H1 (cell line): ENCODE results near the gene TIGD6. TPM values are rescaled to one million over a fixed set of nuclear protein-coding genes. Genes with fewer than 3 reads are reported as not detected.

Experiments used
- ASH2L ChIP-seq: fragments of 200-600, 300-600 bp; sonication (generic); IDR thresholded peaks from one replicate; pipeline ENCODE4 v1.7.1; 2017; ENCODE audit warnings: low read length
- ATF3 ChIP-seq: IDR thresholded peaks from 2 replicates; pipeline ENCODE4 v1.6.1; 2011; ENCODE audit warnings: low read depth, mild to moderate bottlenecking, low read length; ENCODE audit not compliant: insufficient read depth
- CREB1 ChIP-seq: IDR thresholded peaks from 2 replicates; pipeline ENCODE4 v1.6.1; 2012; ENCODE audit warnings: inconsistent platforms
- EP300 ChIP-seq, 2 experiments: IDR thresholded peaks; 1 replicate in 1 of 2; 2 replicates in 1 of 2; pipeline ENCODE4 v1.6.1; 2011 to 2012; ENCODE audit warnings: low read depth in 2 of 2, low read length in 2 of 2, mild to moderate bottlenecking in 2 of 2, borderline replicate concordance in 1 of 2, inconsistent platforms in 1 of 2, moderate library complexity in 1 of 2
- EZH2 ChIP-seq: fragments of 200-600 bp; sonication (generic); IDR thresholded peaks from 2 replicates; pipeline ENCODE4 v1.7.1; 2012; ENCODE audit warnings: low read depth, mild to moderate bottlenecking, moderate library complexity, low read length, inconsistent platforms; ENCODE audit not compliant: severe bottlenecking
- HDAC6 ChIP-seq: IDR thresholded peaks from one replicate; pipeline ENCODE4 v1.7.1; 2012; ENCODE audit warnings: low read depth, mild to moderate bottlenecking, inconsistent platforms, low read length, moderate library complexity
- KDM5A ChIP-seq: fragments of 200-600 bp; IDR thresholded peaks from 2 replicates; pipeline ENCODE4 v1.7.1; 2012; ENCODE audit warnings: mild to moderate bottlenecking, low read length, inconsistent platforms, mixed read lengths
- MAX ChIP-seq: IDR thresholded peaks from 2 replicates; pipeline ENCODE4 v1.6.1; 2012; ENCODE audit warnings: inconsistent platforms
- NANOG ChIP-seq: IDR thresholded peaks from 2 replicates; pipeline ENCODE4 v1.6.1; 2011; ENCODE audit warnings: low read length, low read depth, mild to moderate bottlenecking, inconsistent platforms; ENCODE audit not compliant: insufficient read depth, poor library complexity, severe bottlenecking
- PHF8 ChIP-seq: fragments of 200-600 bp; sonication (generic); conservative IDR thresholded peaks from 2 replicates; pipeline ENCODE4 v1.7.1; 2012; ENCODE audit warnings: low read depth, mild to moderate bottlenecking, inconsistent platforms, low read length, moderate library complexity
- POLR2A ChIP-seq, 2 experiments: IDR thresholded peaks; 1 replicate in 1 of 2; 2 replicates in 1 of 2; pipeline ENCODE4 v1.6.1; 2011; ENCODE audit warnings: low read depth in 2 of 2, low read length in 2 of 2, mild to moderate bottlenecking in 2 of 2; ENCODE audit errors: control extremely low read depth in 1 of 2
- SUZ12 ChIP-seq: fragments of 200-600 bp; sonication (generic); IDR thresholded peaks from 2 replicates; pipeline ENCODE4 v1.6.1; 2012; ENCODE audit warnings: mild to moderate bottlenecking, inconsistent platforms, low read length, moderate library complexity, mixed read lengths
- TAF7 ChIP-seq: optimal IDR thresholded peaks from 2 replicates; pipeline ENCODE3; 2011; ENCODE audit warnings: low read depth, mild to moderate bottlenecking, inconsistent platforms, low read length, moderate library complexity, borderline replicate concordance
- USF2 ChIP-seq: IDR thresholded peaks from 2 replicates; pipeline ENCODE4 v1.6.1; 2011; ENCODE audit warnings: low read length, improper control_type of control experiment
- polyA plus RNA-seq, 7 experiments: library from polyadenylated mRNA; depleted of rRNA in 3 of 7; stranded (reverse) in 5 of 7; unstranded in 2 of 7; fragments of >200 nt in 5 of 7; fragments of 200-250 nt in 2 of 7; gene quantifications; 1 replicate in 5 of 7; 2 replicates in 1 of 7; 4 replicates in 1 of 7; pipeline versions ENCODE4 v1.2.1 to v1.2.3, GENCODE V29; 2011 to 2013; ENCODE audit warnings: missing spikeins in 2 of 7, mixed read lengths in 2 of 7
- total RNA-seq: library from RNA; stranded (reverse); fragmentation: NEBNext Ultra II Directional; extraction: Animal tissue kit (Norgen Biotek cat#: 25700); gene quantifications from 2 replicates; pipeline ENCODE4 v1.2.1, GENCODE V29; 2021

Gene TIGD6
- total and polyA plus RNA-seq, 2 of the 8 experiments (the other 6 are each of a cell fraction or from before 2014, with no cell fraction given), result 1.3 to 2.4 TPM

GRCh38 chr5:150000256-150000989 is at the start of gene TIGD6, which contains the start of gene HMGXB3 (continued):
- TF ChIP-seq USF2, result peak; percentile 86
- peak; percentile 95 for TF ChIP-seq CREB1
- TF ChIP-seq POLR2A (IDR thresholded peaks at IDR 0.05; ENCODE audit: control extremely low read depth in 1 of 2, low read depth in 2 of 2, low read length in 2 of 2), result peak; percentile 69 to 93
- TF ChIP-seq HDAC6, result no peak
- TF ChIP-seq ASH2L, result peak; percentile 86
- no peak; a peak in 1 of 3 replicates for TF ChIP-seq EP300 (IDR thresholded peaks at IDR 0.05; ENCODE audit: borderline replicate concordance in 1 of 2, low read depth in 2 of 2, low read length in 2 of 2)
- TF ChIP-seq KDM5A, result peak; percentile 30; the same call in 1 of the 2 replicates
- peak; percentile 58 for TF ChIP-seq TAF7
- TF ChIP-seq SUZ12, result no peak
- peak; percentile 80 for TF ChIP-seq ATF3
- TF ChIP-seq PHF8, result peak; percentile 96
- no peak for TF ChIP-seq EZH2
- peak; percentile 79 for TF ChIP-seq MAX
- TF ChIP-seq NANOG, result no peak
